ENCODE data around the gene PTPRK. TPM values are rescaled to one million over a fixed set of nuclear protein-coding genes. Genes with fewer than 3 reads are reported as not detected.

The PTPRK gene
- total RNA-seq, 1 donor from 2014 or later, result 48.4 TPM

- no peaks in the 10 kb centered on the region for H3K36me3 ChIP-seq (ENCODE audit: control insufficient read depth, insufficient read depth, low read length)
- TF ChIP-seq CTCF (IDR thresholded peaks at IDR 0.05; ENCODE audit: insufficient read depth, low read length, severe bottlenecking), result no peak
- no peaks in the 10 kb centered on the region for H3K27me3 ChIP-seq (ENCODE audit: control insufficient read depth, insufficient read depth, low read length)
- no peak for DNase-seq (ENCODE audit: low read depth)
- FAIRE-seq, result no peak
- H3K4me3 ChIP-seq (ENCODE audit: low read depth, low read length), result no peak overlapping the region
Observed at GRCh38 chr6:128249429-128249828, 271.0 kb downstream of the PTPRK start.

- no peak for DNase-seq (ENCODE audit: low read depth)
- TF ChIP-seq CTCF (IDR thresholded peaks at IDR 0.05; ENCODE audit: insufficient read depth, low read length, severe bottlenecking), result no peak
- Histone ChIP-seq H3K4me3 (ENCODE audit: low read depth, low read length) (no peak overlapping the region), H3K36me3 (ENCODE audit: control insufficient read depth, insufficient read depth, low read length) (no peaks in the 10 kb centered on the region), H3K27me3 (ENCODE audit: control insufficient read depth, insufficient read depth, low read length) (no peaks in the 10 kb centered on the region)
- no peak for FAIRE-seq
Observed at GRCh38 chr6:128246472-128247260, 273.7 kb downstream of the PTPRK start.

GRCh38 chr6:128244751-128245405 lies 275.5 kb downstream of the PTPRK start:
- FAIRE-seq, result no peak
- no peak for DNase-seq (ENCODE audit: low read depth)
- H3K36me3 ChIP-seq (ENCODE audit: control insufficient read depth, insufficient read depth, low read length), result no peaks in the 10 kb centered on the region
- H3K27me3 ChIP-seq (ENCODE audit: control insufficient read depth, insufficient read depth, low read length), result no peaks in the 10 kb centered on the region
- no peak overlapping the region for H3K4me3 ChIP-seq (ENCODE audit: low read depth, low read length)
- TF ChIP-seq CTCF (IDR thresholded peaks at IDR 0.05; ENCODE audit: insufficient read depth, low read length, severe bottlenecking), result no peak

- Histone ChIP-seq H3K4me3 (ENCODE audit: low read depth, low read length) (no peak overlapping the region), H3K36me3 (ENCODE audit: control insufficient read depth, insufficient read depth, low read length) (no peaks in the 10 kb centered on the region), H3K27me3 (ENCODE audit: control insufficient read depth, insufficient read depth, low read length) (no peaks in the 10 kb centered on the region)
- no peak for DNase-seq (ENCODE audit: low read depth)
- no peak for TF ChIP-seq CTCF (IDR thresholded peaks at IDR 0.05; ENCODE audit: insufficient read depth, low read length, severe bottlenecking)
- no peak for FAIRE-seq
Observed at GRCh38 chr6:128242765-128243403, 277.5 kb downstream of the PTPRK start.

GRCh38 chr6:128241216-128241615 lies 279.2 kb downstream of the PTPRK start:
- TF ChIP-seq CTCF (IDR thresholded peaks at IDR 0.05; ENCODE audit: insufficient read depth, low read length, severe bottlenecking), result no peak
- H3K4me3 ChIP-seq (ENCODE audit: low read depth, low read length), result no peak overlapping the region
- DNase-seq (ENCODE audit: low read depth) (no peak), FAIRE-seq (no peak)
- H3K27me3 ChIP-seq (ENCODE audit: control insufficient read depth, insufficient read depth, low read length), result no peaks in the 10 kb centered on the region
- no peaks in the 10 kb centered on the region for H3K36me3 ChIP-seq (ENCODE audit: control insufficient read depth, insufficient read depth, low read length)

All from bronchial epithelial cell (primary cell).